ENCODE results near the gene MEGF11. TPM values are rescaled to one million over a fixed set of nuclear protein-coding genes. Genes with fewer than 3 reads are reported as not detected.

Gene MEGF11
- total RNA-seq, 1 donor from 2014 or later: 0.06 TPM

GRCh38 chr15:66284271-66284670, 30.7 kb upstream of the MEGF11 start:
- H3K9me3 Mint-ChIP-seq: no peaks in the 10 kb centered on the region
- no peaks in the 10 kb centered on the region for H3K36me3 Mint-ChIP-seq
- H3K27ac Mint-ChIP-seq: no peak overlapping the region

GRCh38 chr15:66278671-66279070, 25.1 kb upstream of the MEGF11 start:
- Histone ChIP-seq H3K4me2 (peak overlapping the region; percentile 24), H3K9me3 (ENCODE audit: low read depth) (no peaks in the 10 kb centered on the region), H3F3A (ENCODE audit: low read depth) (no peaks in the 10 kb centered on the region), H3K9ac (no peak overlapping the region), H3K36me3 (no peaks in the 10 kb centered on the region), H3K4me1 (peaks cover 8% of the 10 kb centered on the region), H3K4me3 (no peak overlapping the region), H4K20me1 (ENCODE audit: low read depth) (no peaks in the 10 kb centered on the region), H3K27me3 (peaks cover 15% of the 10 kb centered on the region), H2AFZ (replicated peaks) (no peak overlapping the region), H3K79me2 (ENCODE audit: low read depth) (no peaks in the 10 kb centered on the region), H3K27ac (no peak overlapping the region)
- peaks cover 13% of the 10 kb centered on the region for H3K4me1 Mint-ChIP-seq
- H3K27me3 Mint-ChIP-seq (ENCODE audit: insufficient read depth, low read depth): no peaks in the 10 kb centered on the region
- no peak for TF ChIP-seq EZH2phosphoT487 (IDR thresholded peaks at IDR 0.05)
- no peak for TF ChIP-seq EZH2 (IDR thresholded peaks at IDR 0.05)
- no peaks in the 10 kb centered on the region for H3K9me3 Mint-ChIP-seq
- H3K36me3 Mint-ChIP-seq: no peaks in the 10 kb centered on the region
- H3K4me3 Mint-ChIP-seq: no peak overlapping the region
- peak overlapping the region; percentile 67 for H3K27ac Mint-ChIP-seq
- DNase-seq (ENCODE audit: low spot score): no peak

More at GRCh38 chr15:66284271-66284670, 30.7 kb upstream of the MEGF11 start:
- no peak overlapping the region for H3K4me2 ChIP-seq
- Mint-ChIP-seq H3K4me1 (peaks cover 4% of the 10 kb centered on the region), H3K4me3 (no peak overlapping the region), H3K27me3 (ENCODE audit: insufficient read depth, low read depth) (no peaks in the 10 kb centered on the region)
- H3K27me3 ChIP-seq: peaks cover 3% of the 10 kb centered on the region
- H3K36me3 ChIP-seq: no peaks in the 10 kb centered on the region
- no peaks in the 10 kb centered on the region for H3K79me2 ChIP-seq (ENCODE audit: low read depth)
- peaks cover 6% of the 10 kb centered on the region for H3F3A ChIP-seq (ENCODE audit: low read depth)
- peaks cover 3% of the 10 kb centered on the region for H3K4me1 ChIP-seq
- TF ChIP-seq EZH2phosphoT487 (IDR thresholded peaks at IDR 0.05): no peak
- TF ChIP-seq CTCF (IDR thresholded peaks at IDR 0.05): no peak
- TF ChIP-seq EZH2 (IDR thresholded peaks at IDR 0.05): no peak
- no peak overlapping the region for H3K27ac ChIP-seq
- DNase-seq (ENCODE audit: low spot score): no peak
- no peaks in the 10 kb centered on the region for H3K9me3 ChIP-seq (ENCODE audit: low read depth)
- no peak overlapping the region for H3K4me3 ChIP-seq
- no peak overlapping the region for H3K9ac ChIP-seq
- no peaks in the 10 kb centered on the region for H4K20me1 ChIP-seq (ENCODE audit: low read depth)
- no peak overlapping the region for H2AFZ ChIP-seq (replicated peaks)

GRCh38 chr15:66278056-66278455, 24.5 kb upstream of the MEGF11 start:
- Histone ChIP-seq H3K27ac (no peak overlapping the region), H3K9ac (no peak overlapping the region), H3K9me3 (ENCODE audit: low read depth) (no peaks in the 10 kb centered on the region), H3K4me1 (peaks cover 8% of the 10 kb centered on the region), H3K27me3 (peaks cover 15% of the 10 kb centered on the region), H4K20me1 (ENCODE audit: low read depth) (no peaks in the 10 kb centered on the region), H3K36me3 (no peaks in the 10 kb centered on the region), H3K79me2 (ENCODE audit: low read depth) (no peaks in the 10 kb centered on the region), H3K4me2 (peak overlapping the region; percentile 24), H3K4me3 (no peak overlapping the region), H3F3A (ENCODE audit: low read depth) (no peaks in the 10 kb centered on the region), H2AFZ (replicated peaks) (no peak overlapping the region)
- TF ChIP-seq CTCF (IDR thresholded peaks at IDR 0.05) (no peak), EZH2 (IDR thresholded peaks at IDR 0.05) (no peak), EZH2phosphoT487 (IDR thresholded peaks at IDR 0.05) (peak; percentile 35)
- Mint-ChIP-seq H3K36me3 (no peaks in the 10 kb centered on the region), H3K27ac (no peak overlapping the region), H3K9me3 (no peaks in the 10 kb centered on the region), H3K27me3 (ENCODE audit: insufficient read depth, low read depth) (peaks cover 4% of the 10 kb centered on the region), H3K4me1 (peaks cover 13% of the 10 kb centered on the region), H3K4me3 (no peak overlapping the region)
- DNase-seq (ENCODE audit: low spot score): peak; percentile 55

GRCh38 chr15:66276546-66276945, 23.0 kb upstream of the MEGF11 start:
- H3K79me2 ChIP-seq (ENCODE audit: low read depth): no peaks in the 10 kb centered on the region
- H3K36me3 ChIP-seq: no peaks in the 10 kb centered on the region
- H3K4me2 ChIP-seq: no peak overlapping the region
- peaks cover 8% of the 10 kb centered on the region for H3K4me1 ChIP-seq
- TF ChIP-seq CTCF (IDR thresholded peaks at IDR 0.05): no peak
- no peak for TF ChIP-seq EZH2phosphoT487 (IDR thresholded peaks at IDR 0.05)
- no peak for TF ChIP-seq EZH2 (IDR thresholded peaks at IDR 0.05)
- H3K9me3 ChIP-seq (ENCODE audit: low read depth): no peaks in the 10 kb centered on the region
- Mint-ChIP-seq H3K4me1 (peaks cover 13% of the 10 kb centered on the region), H3K27ac (no peak overlapping the region), H3K9me3 (no peaks in the 10 kb centered on the region), H3K27me3 (ENCODE audit: insufficient read depth, low read depth) (peaks cover 4% of the 10 kb centered on the region), H3K36me3 (no peaks in the 10 kb centered on the region), H3K4me3 (no peak overlapping the region)
- no peak overlapping the region for H2AFZ ChIP-seq (replicated peaks)
- H3F3A ChIP-seq (ENCODE audit: low read depth): no peaks in the 10 kb centered on the region
- H3K9ac ChIP-seq: no peak overlapping the region
- no peak overlapping the region for H3K4me3 ChIP-seq
- H3K27ac ChIP-seq: no peak overlapping the region
- H4K20me1 ChIP-seq (ENCODE audit: low read depth): no peaks in the 10 kb centered on the region
- no peak for DNase-seq (ENCODE audit: low spot score)
- H3K27me3 ChIP-seq: peaks cover 15% of the 10 kb centered on the region

Data from neural progenitor cell (in vitro differentiated cells).